Left ventricle myocardium inferior (tissue), 1 donor: ENCODE data around the gene TECPR2. TPM values are rescaled to one million over a fixed set of nuclear protein-coding genes. Genes with fewer than 3 reads are reported as not detected.

Experiments
- DNase-seq: peaks from one replicate; pipeline ENCODE4 v3.0.0-alpha.2; 2020
- H3K27ac ChIP-seq: fragments of 200-600 bp; replicated peaks from 2 replicates; pipeline ENCODE4 v1.8.0; 2021
- H3K27me3 ChIP-seq: fragments of 200-600 bp; 2 replicates; pipeline ENCODE4 v1.8.0; 2021; ENCODE audit warnings: low read depth
- H3K36me3 ChIP-seq: fragments of 200-600 bp; 2 replicates; pipeline ENCODE4 v1.8.0; 2021
- H3K4me1 ChIP-seq: fragments of 200-600 bp; 2 replicates; pipeline ENCODE4 v1.8.0; 2021
- H3K4me3 ChIP-seq: fragments of 200-600 bp; 2 replicates; pipeline ENCODE4 v1.8.0; 2021; ENCODE audit warnings: mild to moderate bottlenecking, moderate library complexity
- H3K9me3 ChIP-seq: fragments of 200-600 bp; replicated peaks from 2 replicates; pipeline ENCODE4 v1.8.0; 2021
- CTCF ChIP-seq: fragments of 200-600 bp; IDR thresholded peaks from 2 replicates; pipeline ENCODE4 v1.8.0; 2021; ENCODE audit warnings: antibody characterized with exemption, mild to moderate bottlenecking, borderline replicate concordance
- intact Hi-C: fragments of 100-400 bp; cut with micrococcal nuclease; formaldehyde crosslinking; loops from one replicate; pipeline ENCODE4 v1.11.0; 2022
- total RNA-seq: library from RNA; stranded (reverse); fragmentation: NEBNext Ultra II Directional; extraction: Animal tissue kit (Norgen Biotek cat#: 25700); gene quantifications from one replicate; pipeline ENCODE4 v1.2.1, GENCODE V29; 2021
- donor health status: DM: no; HTN: yes; CAD: no; lungs with severe emphysema.

The TECPR2 gene
- total RNA-seq, 1 donor from 2014 or later: 20.0 TPM

GRCh38 chr14:102487204-102487577 is 124.5 kb downstream of the TECPR2 start:
- H3K27me3 ChIP-seq: no peaks in the 10 kb centered on the region
- peaks cover 4% of the 10 kb centered on the region for H3K9me3 ChIP-seq
- peaks cover 11% of the 10 kb centered on the region for H3K4me1 ChIP-seq
- intact Hi-C loops: no loop called here
- no peak for DNase-seq
- no peak overlapping the region for H3K4me3 ChIP-seq
- peaks cover under 1% of the 10 kb centered on the region for H3K36me3 ChIP-seq
- TF ChIP-seq CTCF: no peak
- H3K27ac ChIP-seq: peak overlapping the region; percentile 38

GRCh38 chr14:102490456-102490855 is 127.7 kb downstream of the TECPR2 start:
- no peaks in the 10 kb centered on the region for H3K27me3 ChIP-seq
- H3K36me3 ChIP-seq: no peaks in the 10 kb centered on the region
- H3K4me1 ChIP-seq: peaks cover 11% of the 10 kb centered on the region
- no peak for DNase-seq
- H3K4me3 ChIP-seq: no peak overlapping the region
- no peak overlapping the region for H3K27ac ChIP-seq
- intact Hi-C loops: no loop called here
- no peak for TF ChIP-seq CTCF
- H3K9me3 ChIP-seq: no peaks in the 10 kb centered on the region

GRCh38 chr14:102491366-102491765 is 128.6 kb downstream of the TECPR2 start:
- Histone ChIP-seq H3K4me3 (no peak overlapping the region), H3K36me3 (peaks cover under 1% of the 10 kb centered on the region), H3K9me3 (no peaks in the 10 kb centered on the region), H3K27ac (no peak overlapping the region), H3K27me3 (no peaks in the 10 kb centered on the region), H3K4me1 (peaks cover 11% of the 10 kb centered on the region)
- no peak for TF ChIP-seq CTCF
- no peak for DNase-seq
- intact Hi-C loops: no loop called here

GRCh38 chr14:102491786-102492530 is 129.2 kb downstream of the TECPR2 start:
- Histone ChIP-seq H3K4me3 (no peak overlapping the region), H3K9me3 (no peaks in the 10 kb centered on the region), H3K4me1 (peaks cover 5% of the 10 kb centered on the region), H3K36me3 (peaks cover 6% of the 10 kb centered on the region), H3K27me3 (no peaks in the 10 kb centered on the region), H3K27ac (no peak overlapping the region)
- no peak for TF ChIP-seq CTCF
- no peak for DNase-seq
- intact Hi-C loops: no loop called here

- intact Hi-C loops: no loop called here
- no peak overlapping the region for H3K4me3 ChIP-seq
- peaks cover 8% of the 10 kb centered on the region for H3K36me3 ChIP-seq
- no peaks in the 10 kb centered on the region for H3K4me1 ChIP-seq
- H3K9me3 ChIP-seq: no peaks in the 10 kb centered on the region
- TF ChIP-seq CTCF: no peak
- no peaks in the 10 kb centered on the region for H3K27me3 ChIP-seq
- no peak overlapping the region for H3K27ac ChIP-seq
- DNase-seq: no peak
Observed at GRCh38 chr14:102492531-102492910, 129.8 kb downstream of the TECPR2 start.
